Smooth muscle cell (in vitro differentiated cells): ENCODE data around the gene SLC25A23. TPM values are rescaled to one million over a fixed set of nuclear protein-coding genes. Genes with fewer than 3 reads are reported as not detected.

ENCODE experiments used
- DNase-seq: peaks from one replicate; lab custom pipeline; 2025; ENCODE audit not compliant: unreplicated experiment; lab: John Stamatoyannopoulos, UW
- H2AFZ ChIP-seq: fragments of 200-600 bp; sonication (generic); 2 replicates; pipeline ENCODE4 v1.6.0; 2016; ENCODE audit warnings: antibody characterized with exemption, low read depth, mild to moderate bottlenecking
- H3F3A ChIP-seq: fragments of 200-600 bp; sonication (generic); 2 replicates; pipeline ENCODE4 v1.6.0; 2017; ENCODE audit warnings: antibody characterized with exemption, low read depth
- H3K27ac ChIP-seq: fragments of 200-600 bp; sonication (generic); 2 replicates; pipeline ENCODE4 v1.5.1; 2016; ENCODE audit warnings: low read depth, mild to moderate bottlenecking
- H3K27me3 ChIP-seq: fragments of 200-600 bp; sonication (generic); 2 replicates; pipeline ENCODE4 v1.6.1; 2016; ENCODE audit warnings: low read depth, mild to moderate bottlenecking
- H3K36me3 ChIP-seq: fragments of 200-600 bp; sonication (generic); 2 replicates; pipeline ENCODE4 v1.5.1; 2016; ENCODE audit warnings: low read depth
- H3K4me1 ChIP-seq: fragments of 200-600 bp; sonication (generic); 2 replicates; pipeline ENCODE4 v1.5.1; 2016; ENCODE audit warnings: low read depth
- H3K4me2 ChIP-seq: fragments of 200-600 bp; sonication (generic); 2 replicates; pipeline ENCODE4 v1.6.0; 2016; ENCODE audit warnings: mild to moderate bottlenecking
- H3K4me3 ChIP-seq: fragments of 200-600 bp; sonication (generic); 2 replicates; pipeline ENCODE4 v1.5.1; 2016; ENCODE audit warnings: mild to moderate bottlenecking
- H3K79me2 ChIP-seq: fragments of 200-600 bp; sonication (generic); 2 replicates; pipeline ENCODE4 v1.6.0; 2016; ENCODE audit warnings: low read depth, mild to moderate bottlenecking
- H3K9ac ChIP-seq: fragments of 200-600 bp; sonication (generic); 2 replicates; pipeline ENCODE4 v1.6.0; 2016; ENCODE audit warnings: low read depth
- H3K9me3 ChIP-seq: fragments of 200-600 bp; sonication (generic); replicated peaks from 2 replicates; pipeline ENCODE4 v1.5.1; 2016; ENCODE audit warnings: low read depth
- H4K20me1 ChIP-seq: fragments of 200-600 bp; sonication (generic); 2 replicates; pipeline ENCODE4 v1.6.0; 2016; ENCODE audit warnings: low read depth
- CTCF ChIP-seq: fragments of 200-600 bp; sonication (generic); IDR thresholded peaks from 2 replicates; pipeline ENCODE4 v1.5.1; 2017; ENCODE audit warnings: borderline replicate concordance, mild to moderate bottlenecking, antibody characterized with exemption; ENCODE audit not compliant: insufficient read depth, poor library complexity, severe bottlenecking
- WGBS: methylation state at CpG from one replicate; pipeline ENCODE4 v1.1.7; 2016; ENCODE audit warnings: low lambda C conversion rate; 5-methylcytosine and 5-hydroxymethylcytosine counted together
- polyA plus RNA-seq: library from polyadenylated mRNA; unstranded; fragments of >200 nt; fragmentation: Nextera tagmentation; extraction: Ambion mirVana; gene quantifications from 2 replicates; pipeline ENCODE4 v1.2.1, GENCODE V29; 2016
- total RNA-seq: library from RNA; depleted of rRNA; stranded (reverse); fragments of >200 nt; gene quantifications from 2 replicates; pipeline ENCODE4 v1.2.3, GENCODE V29; 2014

The SLC25A23 gene
- total and polyA plus RNA-seq, 2 experiments from 2014 or later = 57.1 to 58.7 TPM

GRCh38 chr19:6451583-6452222 is 7.9 kb downstream of the SLC25A23 start:
- H3K4me2 ChIP-seq = no peak overlapping the region
- H2AFZ ChIP-seq = no peak overlapping the region
- no peaks in the 10 kb centered on the region for H3K79me2 ChIP-seq
- no peak for TF ChIP-seq CTCF
- 96% methylated on average over 7 of the region's 7 CpGs for WGBS
- no peaks in the 10 kb centered on the region for H3K4me1 ChIP-seq
- no peaks in the 10 kb centered on the region for H3K9me3 ChIP-seq
- no peak overlapping the region for H3K4me3 ChIP-seq
- H4K20me1 ChIP-seq = no peaks in the 10 kb centered on the region
- peaks cover 17% of the 10 kb centered on the region for H3K36me3 ChIP-seq
- no peak overlapping the region for H3K27ac ChIP-seq
- H3K27me3 ChIP-seq = no peaks in the 10 kb centered on the region
- no peak for DNase-seq
- no peak overlapping the region for H3K9ac ChIP-seq
- no peaks in the 10 kb centered on the region for H3F3A ChIP-seq

GRCh38 chr19:6450166-6450565 is 9.4 kb downstream of the SLC25A23 start:
- no peaks in the 10 kb centered on the region for H3K27me3 ChIP-seq
- no peak for DNase-seq
- H3K4me1 ChIP-seq = no peaks in the 10 kb centered on the region
- no peaks in the 10 kb centered on the region for H3F3A ChIP-seq
- H3K4me3 ChIP-seq = no peak overlapping the region
- no peak overlapping the region for H3K4me2 ChIP-seq
- no peaks in the 10 kb centered on the region for H3K79me2 ChIP-seq
- no peak overlapping the region for H3K27ac ChIP-seq
- 99% methylated on average over 5 of the region's 5 CpGs for WGBS
- H4K20me1 ChIP-seq = no peaks in the 10 kb centered on the region
- H3K36me3 ChIP-seq = peaks cover 20% of the 10 kb centered on the region
- no peaks in the 10 kb centered on the region for H3K9me3 ChIP-seq
- no peak for TF ChIP-seq CTCF
- H3K9ac ChIP-seq = no peak overlapping the region
- H2AFZ ChIP-seq = no peak overlapping the region

GRCh38 chr19:6448045-6448444 is 11.5 kb downstream of the SLC25A23 start:
- H3K4me1 ChIP-seq = no peaks in the 10 kb centered on the region
- H4K20me1 ChIP-seq = no peaks in the 10 kb centered on the region
- no peak for DNase-seq
- H3F3A ChIP-seq = no peaks in the 10 kb centered on the region
- no peak overlapping the region for H3K9ac ChIP-seq
- H3K4me3 ChIP-seq = no peak overlapping the region
- H3K4me2 ChIP-seq = no peak overlapping the region
- no peak overlapping the region for H3K27ac ChIP-seq
- H3K36me3 ChIP-seq = peaks cover 7% of the 10 kb centered on the region
- no peaks in the 10 kb centered on the region for H3K9me3 ChIP-seq
- TF ChIP-seq CTCF = no peak
- 97% methylated on average over 3 of the region's 3 CpGs for WGBS
- no peaks in the 10 kb centered on the region for H3K27me3 ChIP-seq
- H3K79me2 ChIP-seq = no peaks in the 10 kb centered on the region
- H2AFZ ChIP-seq = no peak overlapping the region

- no peak overlapping the region for H3K4me3 ChIP-seq
- WGBS = 91% methylated on average over 3 of the region's 3 CpGs
- no peak overlapping the region for H3K27ac ChIP-seq
Observed at GRCh38 chr19:6446452-6446851, 13.1 kb downstream of the SLC25A23 start.

More at GRCh38 chr19:6446452-6446851, 13.1 kb downstream of the SLC25A23 start:
- DNase-seq = no peak
- no peaks in the 10 kb centered on the region for H3K79me2 ChIP-seq
- H4K20me1 ChIP-seq = no peaks in the 10 kb centered on the region
- H3K4me2 ChIP-seq = no peak overlapping the region
- no peaks in the 10 kb centered on the region for H3K4me1 ChIP-seq
- no peak for TF ChIP-seq CTCF
- no peak overlapping the region for H2AFZ ChIP-seq
- H3F3A ChIP-seq = no peaks in the 10 kb centered on the region
- no peaks in the 10 kb centered on the region for H3K9me3 ChIP-seq
- peaks cover 7% of the 10 kb centered on the region for H3K36me3 ChIP-seq
- no peak overlapping the region for H3K9ac ChIP-seq
- H3K27me3 ChIP-seq = no peaks in the 10 kb centered on the region
